GM12878 (cell line): ENCODE data around the gene FYTTD1. TPM values are rescaled to one million over a fixed set of nuclear protein-coding genes. Genes with fewer than 3 reads are reported as not detected.

Experiments
- ATAC-seq: fragments of 200-7000 bp; cut with Tn5 transposase; 3 replicates; pipeline ENCODE4 v1.9.1; 2020; ENCODE audit warnings: mild to moderate bottlenecking, moderate library complexity
- BruUV-seq: library from RNA; stranded (reverse); fragments of 400-500 nt; replicated peaks from 2 replicates; lab custom pipeline; 2021; lab: Mats Ljungman, UMichigan
- CTCF ChIA-PET: fragments of 300-600 bp; sonication (Branson Sonifier 250); formaldehyde crosslinking; extraction: SDS; loops from one replicate; lab custom pipeline; 2021; ENCODE audit warnings: inconsistent platforms; lab: Yijun Ruan, JAX
- POLR2A ChIA-PET: fragments of 350-600 bp; formaldehyde crosslinking; extraction: SDS; loops from one replicate; lab custom pipeline; 2021; ENCODE audit warnings: inconsistent platforms; lab: Charles Lee
- RAD21 ChIA-PET: fragments of 300-600 bp; sonication (Branson Sonifier 250); formaldehyde crosslinking; loops from one replicate; lab custom pipeline; 2023; ENCODE audit warnings: antibody characterized with exemption; ENCODE audit not compliant: unreplicated experiment; lab: Charles Lee
- SMC1A ChIA-PET: fragments of 300-600 bp; sonication (Branson Sonifier 250); formaldehyde crosslinking; loops from one replicate; lab custom pipeline; 2023; ENCODE audit not compliant: unreplicated experiment, uncharacterized antibody; lab: Charles Lee
- DNase-seq: peaks from one replicate; pipeline ENCODE4 v3.0.0-alpha.2; 2011; ENCODE audit warnings: low read depth, low spot score
- FAIRE-seq: peaks from 3 replicates; lab custom pipeline; 2011; peaks lifted over from hg19 to GRCh38; lab: Jason Lieb, UNC
- H2AFZ ChIP-seq: 2 replicates; pipeline ENCODE4 v1.6.0; 2011; ENCODE audit warnings: low read depth, low read length, control low read depth; ENCODE audit not compliant: control insufficient read depth
- H3K27ac ChIP-seq: 2 replicates; pipeline ENCODE4 v1.5.1; 2011; ENCODE audit warnings: control low read depth; ENCODE audit not compliant: control insufficient read depth, insufficient read depth
- H3K27me3 ChIP-seq, 2 experiments: replicated peaks in 1 of 2; 2 replicates each; pipeline versions ENCODE4 v1.6.0 to v1.6.1; 2011; ENCODE audit warnings: low read length in 1 of 2; ENCODE audit not compliant: control insufficient read depth in 2 of 2, insufficient read depth in 2 of 2
- H3K36me3 ChIP-seq, 2 experiments: 2 replicates each; pipeline ENCODE4 v1.5.1; 2011; ENCODE audit warnings: low read length in 1 of 2; ENCODE audit not compliant: control insufficient read depth in 2 of 2, insufficient read depth in 2 of 2
- H3K4me1 ChIP-seq: 2 replicates; pipeline ENCODE4 v1.6.1; 2011; ENCODE audit warnings: mild to moderate bottlenecking, low read length, moderate library complexity, mixed read lengths; ENCODE audit not compliant: control insufficient read depth, insufficient read depth
- H3K4me2 ChIP-seq: 2 replicates; pipeline ENCODE4 v1.6.0; 2011; ENCODE audit warnings: control low read depth; ENCODE audit not compliant: control insufficient read depth, insufficient read depth
- H3K4me3 ChIP-seq: fragments of 200-600 bp; sonication (generic); 2 replicates; pipeline ENCODE4 v1.5.1; 2016
- H3K79me2 ChIP-seq: 2 replicates; pipeline ENCODE4 v1.6.0; 2011; ENCODE audit warnings: low read length; ENCODE audit not compliant: control insufficient read depth, insufficient read depth
- H3K9ac ChIP-seq: 2 replicates; pipeline ENCODE4 v1.8.0; 2011; ENCODE audit warnings: low read length, control low read depth, mixed read lengths; ENCODE audit not compliant: control insufficient read depth, insufficient read depth
- H3K9me3 ChIP-seq: replicated peaks from 3 replicates; pipeline ENCODE4 v1.5.1; 2011; ENCODE audit warnings: mild to moderate bottlenecking, low read length; ENCODE audit not compliant: control insufficient read depth, insufficient read depth
- H4K20me1 ChIP-seq: 2 replicates; pipeline ENCODE4 v1.6.0; 2011; ENCODE audit not compliant: control insufficient read depth, insufficient read depth
- BHLHE40 ChIP-seq, 2 experiments: fragments of 450-650 bp in 1 of 2; IDR thresholded peaks; 2 replicates each; pipeline ENCODE4 v1.6.1; 2011 to 2017; ENCODE audit warnings: low read depth in 2 of 2, borderline replicate concordance in 1 of 2, improper control_type of control experiment in 1 of 2, low read length in 1 of 2, mild to moderate bottlenecking in 1 of 2
- CHD4 ChIP-seq: fragments of 200-600 bp; sonication (generic); IDR thresholded peaks from 2 replicates; pipeline ENCODE4 v1.6.1; 2016; ENCODE audit warnings: mild to moderate bottlenecking
- CREB1 ChIP-seq: IDR thresholded peaks from 2 replicates; pipeline ENCODE4 v1.6.1; 2012; ENCODE audit warnings: low read depth, mild to moderate bottlenecking, inconsistent platforms
- EZH2 ChIP-seq: IDR thresholded peaks from 2 replicates; pipeline ENCODE4 v1.6.1; 2012; ENCODE audit warnings: low read depth, mild to moderate bottlenecking, control low read depth, inconsistent platforms, low read length, borderline replicate concordance; ENCODE audit not compliant: control insufficient read depth
- MEF2A ChIP-seq: IDR thresholded peaks from 2 replicates; pipeline ENCODE4 v1.6.1; 2011; ENCODE audit warnings: low read depth, mild to moderate bottlenecking, low read length, moderate library complexity; ENCODE audit not compliant: insufficient read depth
- MEF2B ChIP-seq: fragments of 450-650 bp; IDR thresholded peaks from 2 replicates; pipeline ENCODE4 v1.6.1; 2018; ENCODE audit warnings: mild to moderate bottlenecking, moderate library complexity; ENCODE audit not compliant: partially characterized antibody, poor library complexity, severe bottlenecking
- MTA3 ChIP-seq: IDR thresholded peaks from 2 replicates; pipeline ENCODE4 v1.6.1; 2012; ENCODE audit warnings: low read length, inconsistent platforms, borderline replicate concordance
- NKRF ChIP-seq: fragments of 450-650 bp; conservative IDR thresholded peaks from 2 replicates; pipeline ENCODE4 v1.6.1; 2017; ENCODE audit warnings: mild to moderate bottlenecking, moderate library complexity
- NR2C2 ChIP-seq: IDR thresholded peaks from 2 replicates; pipeline ENCODE4 v1.6.1; 2011; ENCODE audit warnings: borderline replicate concordance, low read depth; ENCODE audit not compliant: control insufficient read depth, insufficient read length
- POLR2AphosphoS2 ChIP-seq: IDR thresholded peaks from 2 replicates; pipeline ENCODE4 v1.6.1; 2011; ENCODE audit warnings: low read depth, mild to moderate bottlenecking, low read length, improper control_type of control experiment, moderate library complexity
- POLR2AphosphoS5 ChIP-seq: IDR thresholded peaks from 2 replicates; pipeline ENCODE4 v1.6.1; 2011; ENCODE audit warnings: mild to moderate bottlenecking, low read length, inconsistent platforms
- RUNX3 ChIP-seq: IDR thresholded peaks from 2 replicates; pipeline ENCODE4 v1.6.1; 2012; ENCODE audit warnings: low read length, inconsistent platforms
- SREBF1 ChIP-seq: IDR thresholded peaks from 2 replicates; pipeline ENCODE4 v1.6.1; 2012; ENCODE audit warnings: mild to moderate bottlenecking, low read length
- TCF3 ChIP-seq: IDR thresholded peaks from 2 replicates; pipeline ENCODE4 v1.6.1; 2012; ENCODE audit warnings: low read depth, mild to moderate bottlenecking, low read length, borderline replicate concordance; ENCODE audit not compliant: insufficient read depth
- WGBS: methylation state at CpG from one replicate; pipeline ENCODE4 v1.1.6; 2016; ENCODE audit warnings: low lambda C conversion rate; ENCODE audit not compliant: insufficient replicate concordance, insufficient coverage; ENCODE audit errors: missing lambda C conversion rate; 5-methylcytosine and 5-hydroxymethylcytosine counted together
- in situ Hi-C: fragments of 300-500 bp; cut with MboI; formaldehyde crosslinking; loops from 9 replicates; pipeline ENCODE4 v1.14.3; 2018; ENCODE audit warnings: mixed read lengths
- intact Hi-C: fragments of 100-400 bp; cut with micrococcal nuclease; formaldehyde crosslinking; loops from one replicate; pipeline ENCODE4 v1.14.2; 2022; ENCODE audit not compliant: unreplicated experiment
- polyA plus RNA-seq, 11 experiments: library from polyadenylated mRNA; depleted of rRNA in 4 of 11; unstranded in 6 of 11; stranded (reverse) in 5 of 11; fragments of >200 nt; fragmentation: Nextera tagmentation in 4 of 11; fragmentation: Illumina TruSeq in 1 of 11; extraction: Ambion mirVana in 4 of 11; extraction: Trizol in 1 of 11; gene quantifications; 1 replicate in 1 of 11; 2 replicates in 10 of 11; pipeline versions ENCODE4 v1.2.1 to v1.2.3, GENCODE V29; 2011 to 2016; ENCODE audit warnings: inconsistent platforms in 2 of 11, missing spikeins in 2 of 11, low read depth in 1 of 11
- total RNA-seq, 4 experiments: library from RNA; depleted of rRNA in 3 of 4; stranded (reverse); fragments of >200 nt in 3 of 4; fragmentation: Illumina TruSeq in 1 of 4; extraction: Trizol in 1 of 4; gene quantifications; 2 replicates each; pipeline versions ENCODE4 v1.2.1 to v1.2.3, GENCODE V29; 2013 to 2021

The FYTTD1 gene
- total and polyA plus RNA-seq, 10 of the 15 experiments (the other 5 are each of a cell fraction or from before 2014, with no cell fraction given) = 25.5 to 101 (median 59.4) TPM

DNA sequence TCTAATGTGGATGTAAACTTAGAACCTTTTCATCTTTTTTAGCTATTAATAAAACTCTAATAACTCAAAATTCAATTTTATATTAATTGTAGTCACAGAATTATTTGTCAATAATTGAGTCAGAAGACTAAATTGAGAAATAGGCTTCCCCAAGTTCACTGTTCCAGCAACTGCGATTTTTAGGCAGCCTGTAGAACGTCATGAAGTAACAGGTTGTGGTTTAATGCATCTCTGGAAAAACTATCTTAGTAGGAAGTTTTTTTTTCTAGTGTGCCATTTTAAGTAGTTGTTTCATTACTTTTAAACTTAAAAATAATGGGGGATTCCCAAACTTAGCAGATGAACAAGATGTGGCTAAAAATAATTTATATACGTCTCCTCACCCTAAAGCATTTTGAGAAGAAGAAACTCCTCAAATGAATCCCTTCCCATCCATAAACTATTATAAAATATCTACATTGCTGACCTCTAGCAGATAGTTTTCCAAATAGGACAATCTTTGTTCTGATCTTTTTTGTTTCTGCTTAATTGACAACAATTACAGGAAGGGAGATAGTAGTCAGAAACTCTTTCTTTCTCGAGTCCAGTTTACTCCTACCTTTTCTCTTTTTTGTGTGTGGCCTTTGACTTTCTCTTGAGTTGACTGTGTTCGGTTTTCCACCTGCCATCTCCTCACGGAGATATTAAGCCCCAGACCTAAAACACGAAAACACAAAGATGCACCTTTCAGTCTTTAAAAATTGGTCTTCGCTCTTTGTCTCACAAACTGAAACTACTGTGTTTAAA is 84.4 kb downstream of the FYTTD1 start (continued):
- TF ChIP-seq NR2C2 (no peak), POLR2AphosphoS2 (no peak), TCF3 (0 out of 2 replicates have a peak, but pooled peaks have one; percentile 43), BHLHE40 (IDR thresholded peaks at IDR 0.05; ENCODE audit: borderline replicate concordance in 1 of 2, low read depth in 2 of 2, low read length in 1 of 2) (no peak), CHD4 (no peak)
- TF ChIP-seq, all 136 proteins: peak for 28

DNA sequence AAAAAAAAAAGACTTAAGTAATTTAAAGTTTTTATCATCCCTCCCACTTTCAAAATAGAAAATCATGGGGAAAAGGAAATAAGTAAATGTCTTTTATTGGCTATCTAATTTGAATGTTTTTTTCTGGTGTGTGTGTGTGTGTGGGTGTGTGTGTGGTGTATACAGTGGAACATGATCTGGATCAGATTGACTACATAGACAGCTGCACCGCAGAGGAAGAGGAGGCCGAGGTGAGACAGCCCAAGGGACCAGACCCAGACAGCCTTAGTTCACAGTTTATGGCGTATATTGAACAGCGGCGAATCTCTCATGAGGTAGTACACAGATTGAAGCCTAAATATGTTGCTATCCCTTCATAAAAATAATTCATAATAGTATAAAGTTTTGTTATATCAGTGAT is 85.8 kb downstream of the FYTTD1 start:
- ChIA-PET RAD21 (no interaction called here), CTCF (no interaction called here), POLR2A (interaction anchor here (0.6 to 1.5 kb wide), 4 partner anchors 12 to 273 kb away, joined by 3 to 4 read pairs (median 4); no protein-coding TSS in a partner anchor), SMC1A (no interaction called here)
- Histone ChIP-seq H4K20me1 (no peaks in the 10 kb centered on the region), H3K27me3 (no peaks in the 10 kb centered on the region), H3K9me3 (no peaks in the 10 kb centered on the region), H3K79me2 (no peaks in the 10 kb centered on the region), H2AFZ (no peak overlapping the region), H3K27ac (peak overlapping the region; percentile 30), H3K9ac (no peak overlapping the region; the same call in 1 of the 2 replicates), H3K4me2 (no peak overlapping the region), H3K36me3 (peaks cover 1 to 24% of the 10 kb centered on the region in 2 experiments), H3K4me3 (no peak overlapping the region), H3K4me1 (peaks cover 10% of the 10 kb centered on the region)
- BruUV-seq = no TSS peak
- intact Hi-C loops = loop anchor here (2.0 kb wide), 1 partner anchor 45 kb away; the partner anchor contains the start of gene LRCH3
- DNase-seq = no peak
- peak; percentile 49 for FAIRE-seq
- in situ Hi-C loops = no loop called here
- WGBS = 25% methylated on average over 5 of the region's 5 CpGs
- peak; percentile 68 for ATAC-seq
- TF ChIP-seq NKRF (no peak), EZH2 (no peak), CREB1 (0 out of 2 replicates have a peak, but pooled peaks have one; percentile 36), MEF2A (peak; percentile 64; the same call in 1 of the 2 replicates), RUNX3 (peak; percentile 73), POLR2AphosphoS5 (no peak), SREBF1 (no peak), MEF2B (peak; percentile 28), MTA3 (no peak)
